OCI-LY3 (cell line): ENCODE measurements around the gene MAP3K19.

Experiments used
- H2AFZ ChIP-seq: fragments of 200-600, 300-600 bp; shearing (Covaris generic); 2 replicates; pipeline ENCODE4 v1.6.0; 2014; ENCODE audit warnings: antibody characterized with exemption, low read depth, low read length
- H3K27ac ChIP-seq: fragments of 200-600, 300-600 bp; sonication (generic); 2 replicates; pipeline ENCODE4 v1.5.1; 2014; ENCODE audit warnings: mild to moderate bottlenecking, low read length, moderate library complexity, mixed read lengths
- H3K27me3 ChIP-seq: fragments of 200-600, 300-600 bp; sonication (generic); 2 replicates; pipeline ENCODE4 v1.6.1; 2014; ENCODE audit warnings: low read depth, low read length, mixed read lengths
- H3K36me3 ChIP-seq: fragments of 200-600, 300-600 bp; sonication (generic); replicated peaks from 2 replicates; pipeline ENCODE3; 2014; ENCODE audit warnings: low read depth, low read length, mixed read lengths
- H3K4me1 ChIP-seq: fragments of 300-600, 200-600 bp; sonication (generic); 2 replicates; pipeline ENCODE4 v1.6.1; 2014; ENCODE audit warnings: low read length, mixed read lengths
- H3K4me2 ChIP-seq: fragments of 200-600, 300-600 bp; sonication (generic); 2 replicates; pipeline ENCODE4 v1.6.1; 2014; ENCODE audit warnings: low read length, mixed read lengths
- H3K4me3 ChIP-seq: fragments of 300-600, 200-600 bp; sonication (generic); 2 replicates; pipeline ENCODE4 v1.5.1; 2014; ENCODE audit warnings: antibody characterized with exemption, mild to moderate bottlenecking, low read length, moderate library complexity
- H3K79me2 ChIP-seq: fragments of 300-600, 200-600 bp; shearing (Covaris generic); 2 replicates; pipeline ENCODE4 v1.6.1; 2014; ENCODE audit warnings: mild to moderate bottlenecking, low read length, mixed read lengths
- H3K9ac ChIP-seq: fragments of 300-600, 200-600 bp; shearing (Covaris generic); 2 replicates; pipeline ENCODE4 v1.6.0; 2014; ENCODE audit warnings: mild to moderate bottlenecking, low read length, moderate library complexity
- H3K9me3 ChIP-seq: fragments of 200-600, 300-600 bp; shearing (Covaris generic); 2 replicates; pipeline ENCODE4 v1.6.1; 2014; ENCODE audit warnings: low read length, mixed read lengths; ENCODE audit not compliant: insufficient read depth
- H4K20me1 ChIP-seq: fragments of 200-600, 300-600 bp; sonication (generic); 2 replicates; pipeline ENCODE4 v1.6.1; 2016; ENCODE audit warnings: low read length, mixed read lengths; ENCODE audit not compliant: insufficient read depth
- CTCF ChIP-seq: fragments of 200-600, 300-600 bp; sonication (generic); IDR thresholded peaks from 2 replicates; pipeline ENCODE4 v1.5.1; 2014; ENCODE audit warnings: antibody characterized with exemption, low read length, low read depth
- EZH2phosphoT487 ChIP-seq: fragments of 200-600 bp; shearing (Covaris generic); IDR thresholded peaks from 2 replicates; pipeline ENCODE4 v1.6.1; 2018; ENCODE audit warnings: antibody characterized with exemption, mixed run types, low read depth

MAP3K19 gene

GRCh38 chr2:135029481-135030134 lies 17.6 kb downstream of the MAP3K19 start:
- no peaks in the 10 kb centered on the region for H3K4me1 ChIP-seq
- no peaks in the 10 kb centered on the region for H3K36me3 ChIP-seq
- no peak for TF ChIP-seq CTCF
- no peaks in the 10 kb centered on the region for H3K9me3 ChIP-seq
- H3K4me2 ChIP-seq = no peak overlapping the region
- no peak overlapping the region for H2AFZ ChIP-seq
- no peak overlapping the region for H3K4me3 ChIP-seq
- H4K20me1 ChIP-seq = no peaks in the 10 kb centered on the region
- H3K79me2 ChIP-seq = no peaks in the 10 kb centered on the region
- no peak overlapping the region for H3K27ac ChIP-seq
- H3K9ac ChIP-seq = no peak overlapping the region
- H3K27me3 ChIP-seq = no peaks in the 10 kb centered on the region

GRCh38 chr2:135023886-135024485 lies 23.3 kb downstream of the MAP3K19 start:
- H3K4me1 ChIP-seq = peaks cover 6% of the 10 kb centered on the region; the same call in 1 of the 2 replicates
- no peak overlapping the region for H3K9ac ChIP-seq
- H3K9me3 ChIP-seq = 0 out of 2 replicates have a peak, but pooled peaks cover 3% of the 10 kb centered on the region
- TF ChIP-seq CTCF (no peak), EZH2phosphoT487 (no peak)
- H3K27ac ChIP-seq = no peak overlapping the region
- no peaks in the 10 kb centered on the region for H3K36me3 ChIP-seq
- no peak overlapping the region for H2AFZ ChIP-seq
- H3K4me3 ChIP-seq = no peak overlapping the region
- no peaks in the 10 kb centered on the region for H3K79me2 ChIP-seq
- no peaks in the 10 kb centered on the region for H4K20me1 ChIP-seq
- H3K4me2 ChIP-seq = no peak overlapping the region
- H3K27me3 ChIP-seq = no peaks in the 10 kb centered on the region

- Histone ChIP-seq H3K27ac (no peak overlapping the region), H3K9me3 (0 out of 2 replicates have a peak, but pooled peaks cover 3% of the 10 kb centered on the region), H3K9ac (no peak overlapping the region), H2AFZ (no peak overlapping the region), H4K20me1 (no peaks in the 10 kb centered on the region), H3K4me2 (no peak overlapping the region), H3K36me3 (no peaks in the 10 kb centered on the region), H3K4me1 (peaks cover 6% of the 10 kb centered on the region; the same call in 1 of the 2 replicates), H3K27me3 (no peaks in the 10 kb centered on the region), H3K4me3 (no peak overlapping the region), H3K79me2 (no peaks in the 10 kb centered on the region)
- TF ChIP-seq CTCF = no peak
- TF ChIP-seq EZH2phosphoT487 = no peak
Measured at GRCh38 chr2:135022952-135023880, 24.0 kb downstream of the MAP3K19 start.

- Histone ChIP-seq H4K20me1 (no peaks in the 10 kb centered on the region), H3K79me2 (no peaks in the 10 kb centered on the region), H3K36me3 (no peaks in the 10 kb centered on the region), H2AFZ (no peak overlapping the region), H3K4me3 (no peak overlapping the region), H3K9me3 (0 out of 2 replicates have a peak, but pooled peaks cover 3% of the 10 kb centered on the region), H3K4me1 (peaks cover 6% of the 10 kb centered on the region; the same call in 1 of the 2 replicates), H3K4me2 (no peak overlapping the region), H3K27me3 (0 out of 2 replicates have a peak, but pooled peaks cover 3% of the 10 kb centered on the region), H3K27ac (no peak overlapping the region), H3K9ac (no peak overlapping the region)
- no peak for TF ChIP-seq EZH2phosphoT487
- no peak for TF ChIP-seq CTCF
Measured at GRCh38 chr2:135021618-135022017, 25.6 kb downstream of the MAP3K19 start.
